ENCODE results near the gene ATP6V0D1.

GRCh38 chr16:67449336-67449735 is 31.6 kb downstream of the ATP6V0D1 start:
- no peak for TF ChIP-seq YY1 (IDR thresholded peaks at IDR 0.05; ENCODE audit: insufficient read depth, insufficient read length)
- TF ChIP-seq ZNF274 (IDR thresholded peaks at IDR 0.05; ENCODE audit: low read depth, low read length): no peak
- no peak for TF ChIP-seq SUZ12 (IDR thresholded peaks at IDR 0.05; ENCODE audit: extremely low read depth, insufficient read depth, insufficient read length)

Measured in NT2/D1 (cell line).